DMS153 treated with DMSO at 0.1 percent for 48 hours (cell line): ENCODE results near the gene TMEM72.

Source experiments
- DNase-seq: peaks from one replicate; lab custom pipeline; 2025; ENCODE audit not compliant: unreplicated experiment; lab: John Stamatoyannopoulos, UW

The TMEM72 gene

DNA sequence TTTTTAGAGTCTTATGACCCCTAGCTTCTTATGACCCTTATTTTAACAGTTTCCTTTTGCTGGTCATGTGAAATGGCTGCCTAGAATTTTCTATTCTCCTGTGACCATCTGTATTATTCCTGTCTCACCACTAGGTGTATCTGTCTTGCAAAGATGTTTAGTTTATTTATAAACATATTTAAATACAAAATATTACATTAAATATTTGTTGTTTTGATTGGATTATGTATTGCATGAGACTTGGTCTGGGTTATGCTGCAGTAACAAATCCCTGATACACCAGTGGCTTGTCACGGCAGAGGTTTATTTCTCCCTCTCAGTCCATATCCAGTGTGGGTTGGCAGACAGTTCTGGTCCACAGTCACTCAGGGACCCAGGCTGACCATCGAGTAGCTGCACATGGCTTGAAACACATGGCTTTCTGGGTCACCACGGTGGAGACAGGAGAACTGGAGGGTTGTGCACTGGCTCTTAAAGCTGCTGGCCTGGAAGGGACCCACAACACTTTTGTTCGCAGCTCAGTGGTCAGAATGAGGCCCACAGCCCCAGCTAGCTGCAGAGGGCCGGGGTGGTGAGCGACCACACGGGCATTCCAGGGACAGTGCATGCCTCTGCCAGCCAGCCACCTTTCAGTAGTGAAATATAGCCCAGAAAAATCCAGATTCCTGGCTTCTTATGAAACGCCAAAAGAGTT is 55.8 kb downstream of the TMEM72 start:
- DNase-seq, result no peak

GRCh38 chr10:44967616-44968015 is 56.5 kb downstream of the TMEM72 start:
- no peak for DNase-seq

DNA sequence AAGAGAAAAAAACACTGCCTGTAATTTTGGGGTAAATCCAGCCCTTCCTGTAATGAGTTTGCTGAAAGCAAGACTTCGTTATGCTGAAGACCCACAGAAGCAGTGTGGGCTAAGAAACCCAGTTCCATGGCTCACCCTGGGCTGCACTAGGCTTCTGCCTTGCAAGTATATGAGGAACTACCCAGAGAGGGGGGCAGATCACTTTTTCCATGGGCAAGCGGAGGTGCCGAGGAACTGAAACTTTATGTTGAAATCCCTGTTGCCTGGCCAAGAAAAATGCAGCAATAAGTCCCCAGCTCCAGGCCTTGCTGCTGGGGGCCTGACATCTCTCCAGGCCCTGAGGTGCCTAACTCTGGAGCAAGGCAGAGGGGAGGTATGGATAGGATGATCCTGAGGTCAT is 57.0 kb downstream of the TMEM72 start:
- DNase-seq, result no peak

DNA sequence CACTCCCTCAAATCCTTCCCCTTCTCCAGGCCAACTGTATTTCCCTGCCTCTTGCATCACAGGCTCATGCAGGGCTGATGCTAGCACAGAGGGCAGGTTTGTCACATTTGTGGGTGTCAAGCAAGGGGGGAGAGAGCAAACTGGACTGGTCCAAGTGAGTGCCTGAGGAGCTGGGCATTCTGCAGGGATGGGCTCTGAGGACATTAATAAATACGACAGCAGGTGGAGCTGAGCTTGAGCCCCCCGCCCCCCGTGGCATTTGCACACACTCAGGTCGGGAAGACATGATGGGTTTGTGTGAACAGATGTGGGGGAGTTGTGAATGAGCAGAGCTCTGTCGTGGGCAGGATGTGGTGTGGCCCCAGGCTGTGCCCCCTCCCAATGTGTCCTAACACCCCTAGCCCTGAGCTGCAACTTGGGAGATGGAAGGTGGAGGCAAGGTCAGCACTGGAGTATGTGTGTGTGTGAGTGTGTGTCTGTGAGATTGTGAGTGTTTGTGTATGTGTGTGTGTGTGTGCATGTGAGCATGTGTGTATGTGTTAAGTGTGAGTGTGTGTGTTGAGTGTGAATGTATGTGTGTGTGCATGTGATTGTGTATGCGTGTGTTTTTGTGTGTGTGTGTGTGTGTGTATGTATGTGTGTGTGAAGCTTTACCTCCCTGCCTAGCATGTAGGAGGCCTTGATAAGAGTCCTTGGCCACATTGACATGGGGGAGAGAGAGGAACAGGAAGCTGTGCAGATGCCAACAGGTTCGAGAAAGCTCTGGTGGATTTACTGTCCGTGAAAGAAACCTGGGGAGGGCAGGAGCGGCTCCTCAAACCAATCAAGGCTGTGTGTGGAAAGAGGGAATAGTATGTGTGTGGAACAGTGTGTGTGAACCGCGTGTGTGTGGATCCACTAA is 57.6 kb downstream of the TMEM72 start:
- DNase-seq, result no peak

GRCh38 chr10:44969854-44970253 is 58.7 kb downstream of the TMEM72 start:
- no peak for DNase-seq

- DNase-seq, result no peak
Observed at GRCh38 chr10:44970812-44971395, 59.8 kb downstream of the TMEM72 start.

- DNase-seq, result no peak
Observed at GRCh38 chr10:44971434-44971833, 60.3 kb downstream of the TMEM72 start.

- DNase-seq, result no peak
Observed at GRCh38 chr10:44971935-44972757, 61.0 kb downstream of the TMEM72 start.

DNA sequence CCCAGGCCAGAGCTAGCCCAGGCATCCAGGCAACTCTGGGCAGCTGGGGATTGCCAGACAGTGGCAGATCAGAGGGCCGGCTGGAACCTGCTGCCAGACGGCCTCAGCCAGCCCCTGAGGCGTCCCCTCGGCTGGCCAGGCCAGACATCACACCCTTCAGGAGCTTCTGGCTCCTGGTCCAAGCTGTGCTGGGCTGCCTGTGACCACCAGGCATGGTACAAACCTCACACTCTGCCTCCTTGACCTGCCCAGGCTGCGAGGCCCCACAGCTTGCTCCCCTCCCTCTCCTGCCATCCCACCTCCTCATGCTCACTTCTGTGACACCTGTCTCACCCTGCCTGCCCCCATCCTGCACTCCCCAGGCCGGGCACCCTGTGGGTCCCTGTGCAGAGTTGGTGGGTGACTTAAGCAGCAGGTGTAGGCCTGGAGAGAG is 61.8 kb downstream of the TMEM72 start:
- no peak for DNase-seq

- DNase-seq, result no peak
Observed at GRCh38 chr10:44973323-44974081, 62.4 kb downstream of the TMEM72 start.

DNA sequence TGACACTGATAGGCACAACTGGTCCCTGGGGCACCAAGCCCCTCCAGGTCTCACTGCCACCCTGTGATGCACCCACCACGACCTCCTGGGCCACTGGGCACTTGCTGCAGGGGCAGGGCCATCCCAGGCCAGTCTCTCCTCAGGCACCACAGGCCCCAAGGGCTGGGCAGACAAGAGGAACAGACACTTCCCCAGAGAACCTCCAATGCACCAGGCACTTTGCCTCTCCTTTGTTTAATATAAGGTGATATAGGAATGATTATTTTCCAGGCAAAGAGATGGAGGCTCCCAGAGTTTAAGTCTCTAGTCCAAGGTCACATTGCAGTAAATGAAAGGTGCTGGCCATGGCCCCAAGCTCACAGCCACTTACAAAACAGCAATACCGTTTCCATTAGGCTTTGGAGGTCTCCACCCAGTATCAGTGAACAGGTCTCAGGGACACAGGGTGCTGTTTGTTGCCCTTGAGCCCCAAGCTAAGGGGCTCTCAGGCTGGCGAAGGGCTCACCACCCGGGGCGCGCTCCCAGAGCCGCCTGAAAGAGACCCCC is 63.0 kb downstream of the TMEM72 start:
- no peak for DNase-seq

DNA sequence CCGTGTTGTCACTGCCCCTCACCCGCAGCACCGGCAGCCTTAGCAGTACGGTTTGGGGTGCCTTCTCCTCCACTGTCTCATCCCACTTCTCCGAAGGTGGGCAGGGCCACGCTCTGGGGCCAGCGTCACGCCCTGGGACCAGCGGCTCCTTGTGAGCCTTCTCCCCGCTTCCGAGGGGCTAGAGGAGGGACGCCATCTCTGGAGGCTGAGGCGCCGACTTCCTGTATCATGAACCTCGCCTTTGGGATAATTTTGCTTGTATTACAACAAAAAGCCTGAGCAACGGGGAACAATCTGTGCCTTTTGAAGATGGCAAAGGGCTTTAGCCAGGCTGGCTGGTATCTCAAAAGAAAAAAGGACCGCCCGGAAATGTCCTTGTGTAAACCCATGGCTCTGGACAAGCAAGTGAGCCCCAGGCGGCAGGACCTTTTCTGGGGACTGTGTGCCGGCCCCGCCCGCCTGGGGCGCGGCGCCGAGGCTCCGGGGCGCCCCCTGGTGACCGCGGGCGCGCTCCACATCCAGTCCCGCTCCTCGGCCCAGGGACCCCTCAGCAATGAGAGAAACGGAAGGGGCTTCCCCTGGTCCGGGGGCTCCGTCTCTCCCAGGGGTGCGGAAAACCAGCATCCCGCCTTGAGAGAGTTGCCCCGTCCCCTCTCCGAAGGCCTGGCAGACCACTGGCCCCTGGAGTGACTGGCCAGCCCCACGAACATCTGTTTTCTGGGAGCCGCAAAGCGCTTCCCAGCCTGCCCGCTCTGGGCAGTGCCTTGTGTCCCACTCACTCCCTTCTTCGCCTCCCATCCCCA is 63.7 kb downstream of the TMEM72 start:
- peak; percentile 54 for DNase-seq

- DNase-seq, result peak; percentile 73
Observed at GRCh38 chr10:44975431-44976331, 64.5 kb downstream of the TMEM72 start.

DNA sequence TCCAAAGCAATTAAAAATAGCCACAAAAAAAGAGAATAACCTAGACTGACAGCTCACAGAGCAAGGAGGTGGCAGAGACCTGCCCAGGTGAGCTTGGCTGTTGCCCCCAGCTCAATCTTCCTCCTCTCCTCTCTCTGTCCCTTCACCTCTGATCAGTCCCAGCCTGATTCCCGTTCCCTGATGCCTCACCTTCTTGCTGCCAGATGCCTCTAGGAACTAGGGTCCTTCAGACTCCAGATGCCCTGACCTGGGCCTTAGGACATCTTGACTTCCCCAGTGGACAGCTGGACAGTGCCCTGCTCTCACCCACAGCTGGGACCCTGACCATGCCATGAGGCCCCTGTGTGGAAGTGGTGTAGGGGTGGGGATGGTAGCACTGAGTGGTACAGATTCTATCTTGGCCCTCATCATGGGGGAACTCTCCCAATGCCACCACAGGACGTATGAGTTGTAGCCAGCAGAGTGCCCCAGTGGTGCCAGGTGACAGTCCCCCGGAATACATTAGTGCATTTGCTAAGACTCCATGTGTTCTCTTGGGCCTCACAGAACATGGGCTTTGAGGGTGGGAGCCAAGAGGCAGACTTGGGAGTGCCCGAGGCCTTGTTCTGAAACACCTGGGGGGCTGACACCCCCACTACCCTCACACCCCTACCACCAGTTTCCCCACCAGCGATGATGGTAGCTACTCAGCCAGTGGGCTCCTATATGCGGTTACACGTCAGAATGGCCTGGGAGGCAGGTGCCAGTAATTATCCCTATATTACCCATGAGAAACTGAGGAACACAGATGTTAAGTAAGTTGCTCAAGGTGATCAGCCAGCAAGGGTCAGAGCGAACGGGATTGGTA is 65.4 kb downstream of the TMEM72 start:
- no peak for DNase-seq

- no peak for DNase-seq
Observed at GRCh38 chr10:44977287-44978212, 66.4 kb downstream of the TMEM72 start.

DNA sequence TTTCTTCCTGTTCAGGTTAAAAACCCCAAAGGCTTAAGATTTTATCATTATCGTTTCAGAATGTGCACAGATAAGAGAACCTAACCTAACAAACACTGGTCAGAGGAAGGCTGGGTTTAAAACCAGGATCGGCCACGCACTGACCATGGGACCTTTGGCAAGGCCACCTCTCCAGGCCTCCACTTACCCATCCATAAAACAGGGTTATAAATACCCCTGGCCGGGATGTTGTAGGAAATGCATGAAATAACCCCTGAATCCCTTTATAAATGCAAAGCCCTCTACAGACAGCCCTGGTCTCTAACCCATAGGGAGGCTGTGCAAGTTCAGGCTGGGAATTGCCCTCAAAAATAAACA is 67.1 kb downstream of the TMEM72 start:
- no peak for DNase-seq
